ENCODE measurements around the gene SUGP1. TPM values are rescaled to one million over a fixed set of nuclear protein-coding genes. Genes with fewer than 3 reads are reported as not detected.

The SUGP1 gene
- polyA plus RNA-seq, 1 donor from 2014 or later: 82.0 TPM

- H3K9me3 ChIP-seq (ENCODE audit: low read length): no peaks in the 10 kb centered on the region
- H3F3A ChIP-seq (ENCODE audit: insufficient read depth, low read length, poor library complexity, severe bottlenecking): no peaks in the 10 kb centered on the region
- no peak overlapping the region for H3K27ac ChIP-seq (ENCODE audit: low read length)
- H3K4me3 ChIP-seq (ENCODE audit: low read length): no peak overlapping the region
- H2AFZ ChIP-seq (ENCODE audit: low read depth, low read length): no peak overlapping the region
- no peaks in the 10 kb centered on the region for H4K20me1 ChIP-seq (ENCODE audit: insufficient read depth)
- H3K27me3 ChIP-seq (ENCODE audit: insufficient read depth, low read depth, low read length): no peaks in the 10 kb centered on the region
- TF ChIP-seq EZH2 (IDR thresholded peaks at IDR 0.05; ENCODE audit: borderline replicate concordance, insufficient read depth, low read length, poor library complexity, severe bottlenecking) (no peak), SMC3 (conservative IDR thresholded peaks at IDR 0.05; ENCODE audit: poor library complexity) (no peak), RAD21 (conservative IDR thresholded peaks at IDR 0.05) (no peak), CTCF (IDR thresholded peaks at IDR 0.05; ENCODE audit: poor library complexity, severe bottlenecking) (no peak), TAF1 (IDR thresholded peaks at IDR 0.05; ENCODE audit: low read depth) (no peak), MXI1 (conservative IDR thresholded peaks at IDR 0.05; ENCODE audit: poor library complexity, severe bottlenecking) (no peak), REST (IDR thresholded peaks at IDR 0.05; ENCODE audit: borderline replicate concordance) (no peak), POLR2AphosphoS5 (IDR thresholded peaks at IDR 0.05) (no peak), EP300 (conservative IDR thresholded peaks at IDR 0.05; ENCODE audit: poor library complexity, severe bottlenecking) (no peak)
- H3K9me2 ChIP-seq (ENCODE audit: insufficient read depth, low read length): no peaks in the 10 kb centered on the region
- no peak overlapping the region for H3K9ac ChIP-seq (ENCODE audit: low read length)
- H3K79me2 ChIP-seq (replicated peaks; ENCODE audit: insufficient read depth, low read length): no peaks in the 10 kb centered on the region
- no peaks in the 10 kb centered on the region for H3K36me3 ChIP-seq (ENCODE audit: insufficient read depth, low read length)
- no peak overlapping the region for H3K4me2 ChIP-seq (ENCODE audit: low read length)
These were observed 16.8 kb upstream of the SUGP1 start for GRCh38 chr19:19337120-19337519.

- Histone ChIP-seq H3K79me2 (replicated peaks; ENCODE audit: insufficient read depth, low read length) (no peaks in the 10 kb centered on the region), H3K36me3 (ENCODE audit: insufficient read depth, low read length) (no peaks in the 10 kb centered on the region), H2AFZ (ENCODE audit: low read depth, low read length) (no peak overlapping the region), H3K9me3 (ENCODE audit: low read length) (no peaks in the 10 kb centered on the region), H3F3A (ENCODE audit: insufficient read depth, low read length, poor library complexity, severe bottlenecking) (no peaks in the 10 kb centered on the region), H3K9me2 (ENCODE audit: insufficient read depth, low read length) (no peaks in the 10 kb centered on the region), H4K20me1 (ENCODE audit: insufficient read depth) (no peaks in the 10 kb centered on the region), H3K27me3 (ENCODE audit: insufficient read depth, low read depth, low read length) (no peaks in the 10 kb centered on the region), H3K27ac (ENCODE audit: low read length) (no peak overlapping the region), H3K4me3 (ENCODE audit: low read length) (no peak overlapping the region), H3K4me2 (ENCODE audit: low read length) (no peak overlapping the region), H3K9ac (ENCODE audit: low read length) (no peak overlapping the region)
- no peak for TF ChIP-seq EP300 (conservative IDR thresholded peaks at IDR 0.05; ENCODE audit: poor library complexity, severe bottlenecking)
These were observed 16.3 kb upstream of the SUGP1 start for GRCh38 chr19:19336597-19336996.

All from neural cell (in vitro differentiated cells).